ENCODE data around the gene GARNL3. TPM values are rescaled to one million over a fixed set of nuclear protein-coding genes. Genes with fewer than 3 reads are reported as not detected.

Gene GARNL3
- total RNA-seq, 1 experiment from 2014 or later: 11.5 TPM

DNA sequence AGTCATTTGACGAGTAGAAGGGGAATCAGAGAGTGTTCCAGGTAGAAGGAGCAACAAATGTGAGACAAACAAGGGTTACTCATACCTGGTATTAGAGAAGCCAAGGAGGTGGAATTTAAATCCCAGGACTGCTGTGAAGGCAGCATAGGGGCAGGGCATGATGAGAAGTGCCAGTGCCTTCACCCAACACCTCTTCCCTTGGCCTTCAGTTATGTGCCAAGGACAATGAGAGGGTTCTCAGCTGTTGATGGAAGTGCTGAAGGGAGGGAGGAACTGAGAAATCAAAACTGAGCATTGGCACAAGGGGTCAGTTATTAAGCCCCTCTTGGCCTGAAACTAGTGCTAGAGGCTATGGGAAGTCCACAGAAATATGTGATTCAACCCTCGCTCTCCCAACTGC, 50.3 kb downstream of the GARNL3 start:
- in situ Hi-C loops (cut with HindIII; ENCODE audit: low pct_unique_long_range_greater_than_20kb, low sequenced_read_pairs) (no loop called here), intact Hi-C loops (cut with micrococcal nuclease; ENCODE audit: unreplicated experiment) (no loop called here)
- ATAC-seq (no peak), DNase-seq (ENCODE audit: low read depth, low spot score) (no peak)
- ChIA-PET POLR2A (no interaction called here), CTCF (no interaction called here)
- Histone ChIP-seq H3K9me3 (ENCODE audit: control insufficient read depth, insufficient read depth, low read depth, low read length) (no peaks in the 10 kb centered on the region), H3K27me3 (ENCODE audit: control insufficient read depth, insufficient read depth, low read length) (no peaks in the 10 kb centered on the region), H3K36me3 (ENCODE audit: control insufficient read depth, insufficient read depth, low read length) (no peaks in the 10 kb centered on the region), H3K4me1 (ENCODE audit: control insufficient read depth, insufficient read depth, low read length) (peaks cover 8% of the 10 kb centered on the region), H3K27ac (ENCODE audit: low read length) (no peak overlapping the region), H3K4me3 (ENCODE audit: low read depth in 2 of 2, low read length in 2 of 2) (no peak overlapping the region)
- no peak for TF ChIP-seq TCF7L2 (IDR thresholded peaks at IDR 0.05; ENCODE audit: low read depth, low read length)
- no peak for TF ChIP-seq SIN3A (IDR thresholded peaks at IDR 0.05; ENCODE audit: borderline replicate concordance, insufficient read depth, low read depth, low read length)
- TF ChIP-seq, protein P1, sequence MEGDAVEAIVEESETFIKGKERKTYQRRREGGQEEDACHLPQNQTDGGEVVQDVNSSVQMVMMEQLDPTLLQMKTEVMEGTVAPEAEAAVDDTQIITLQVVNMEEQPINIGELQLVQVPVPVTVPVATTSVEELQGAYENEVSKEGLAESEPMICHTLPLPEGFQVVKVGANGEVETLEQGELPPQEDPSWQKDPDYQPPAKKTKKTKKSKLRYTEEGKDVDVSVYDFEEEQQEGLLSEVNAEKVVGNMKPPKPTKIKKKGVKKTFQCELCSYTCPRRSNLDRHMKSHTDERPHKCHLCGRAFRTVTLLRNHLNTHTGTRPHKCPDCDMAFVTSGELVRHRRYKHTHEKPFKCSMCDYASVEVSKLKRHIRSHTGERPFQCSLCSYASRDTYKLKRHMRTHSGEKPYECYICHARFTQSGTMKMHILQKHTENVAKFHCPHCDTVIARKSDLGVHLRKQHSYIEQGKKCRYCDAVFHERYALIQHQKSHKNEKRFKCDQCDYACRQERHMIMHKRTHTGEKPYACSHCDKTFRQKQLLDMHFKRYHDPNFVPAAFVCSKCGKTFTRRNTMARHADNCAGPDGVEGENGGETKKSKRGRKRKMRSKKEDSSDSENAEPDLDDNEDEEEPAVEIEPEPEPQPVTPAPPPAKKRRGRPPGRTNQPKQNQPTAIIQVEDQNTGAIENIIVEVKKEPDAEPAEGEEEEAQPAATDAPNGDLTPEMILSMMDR (IDR thresholded peaks at IDR 0.05): no peak
- no peak for TF ChIP-seq POLR2AphosphoS5 (IDR thresholded peaks at IDR 0.05; ENCODE audit: low read depth, low read length)
- TF ChIP-seq, protein P2, sequence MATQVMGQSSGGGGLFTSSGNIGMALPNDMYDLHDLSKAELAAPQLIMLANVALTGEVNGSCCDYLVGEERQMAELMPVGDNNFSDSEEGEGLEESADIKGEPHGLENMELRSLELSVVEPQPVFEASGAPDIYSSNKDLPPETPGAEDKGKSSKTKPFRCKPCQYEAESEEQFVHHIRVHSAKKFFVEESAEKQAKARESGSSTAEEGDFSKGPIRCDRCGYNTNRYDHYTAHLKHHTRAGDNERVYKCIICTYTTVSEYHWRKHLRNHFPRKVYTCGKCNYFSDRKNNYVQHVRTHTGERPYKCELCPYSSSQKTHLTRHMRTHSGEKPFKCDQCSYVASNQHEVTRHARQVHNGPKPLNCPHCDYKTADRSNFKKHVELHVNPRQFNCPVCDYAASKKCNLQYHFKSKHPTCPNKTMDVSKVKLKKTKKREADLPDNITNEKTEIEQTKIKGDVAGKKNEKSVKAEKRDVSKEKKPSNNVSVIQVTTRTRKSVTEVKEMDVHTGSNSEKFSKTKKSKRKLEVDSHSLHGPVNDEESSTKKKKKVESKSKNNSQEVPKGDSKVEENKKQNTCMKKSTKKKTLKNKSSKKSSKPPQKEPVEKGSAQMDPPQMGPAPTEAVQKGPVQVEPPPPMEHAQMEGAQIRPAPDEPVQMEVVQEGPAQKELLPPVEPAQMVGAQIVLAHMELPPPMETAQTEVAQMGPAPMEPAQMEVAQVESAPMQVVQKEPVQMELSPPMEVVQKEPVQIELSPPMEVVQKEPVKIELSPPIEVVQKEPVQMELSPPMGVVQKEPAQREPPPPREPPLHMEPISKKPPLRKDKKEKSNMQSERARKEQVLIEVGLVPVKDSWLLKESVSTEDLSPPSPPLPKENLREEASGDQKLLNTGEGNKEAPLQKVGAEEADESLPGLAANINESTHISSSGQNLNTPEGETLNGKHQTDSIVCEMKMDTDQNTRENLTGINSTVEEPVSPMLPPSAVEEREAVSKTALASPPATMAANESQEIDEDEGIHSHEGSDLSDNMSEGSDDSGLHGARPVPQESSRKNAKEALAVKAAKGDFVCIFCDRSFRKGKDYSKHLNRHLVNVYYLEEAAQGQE (IDR thresholded peaks at IDR 0.05; ENCODE audit: insufficient read depth in 1 of 2, low read depth in 2 of 2, low read length in 1 of 2): no peak
- BruUV-seq (replicated peaks): no TSS peak

DNA sequence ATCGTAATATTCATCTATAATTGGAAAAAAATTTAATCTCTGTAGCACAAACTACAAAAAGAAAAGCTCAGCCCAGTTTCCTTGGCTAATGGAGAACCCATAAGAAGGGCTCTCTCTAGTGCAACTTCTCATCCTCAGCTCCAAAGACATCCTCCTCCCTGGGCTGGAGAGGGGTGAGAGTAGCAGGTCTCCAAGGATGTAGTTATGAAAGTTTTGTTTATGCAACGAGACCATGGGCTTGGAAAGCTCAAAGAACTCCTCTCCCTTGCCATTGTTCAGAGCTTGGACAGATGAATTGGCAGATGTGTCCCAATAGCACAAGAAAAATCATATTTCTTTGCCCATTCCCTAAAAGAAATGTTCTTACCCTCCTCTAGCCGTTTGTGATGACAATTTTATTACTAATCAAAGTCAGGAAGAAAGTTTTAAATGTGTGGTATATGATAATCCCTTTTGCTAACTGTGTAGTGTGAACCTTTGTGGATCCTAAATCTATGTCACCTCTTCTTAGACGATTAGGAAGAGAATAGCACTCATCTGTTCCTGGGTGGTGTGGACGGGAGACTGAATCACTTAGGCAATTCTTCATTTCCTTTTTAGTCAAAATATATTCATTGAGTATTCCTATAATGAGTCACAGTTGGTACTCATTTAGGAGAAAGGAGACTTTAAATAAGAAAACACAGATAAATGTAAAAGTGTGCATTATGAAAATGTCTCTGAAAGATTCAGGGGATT, 52.2 kb downstream of the GARNL3 start:
- ATAC-seq (no peak), DNase-seq (ENCODE audit: low read depth, low spot score) (no peak)
- no peaks in the 10 kb centered on the region for H3K9me3 ChIP-seq (ENCODE audit: control insufficient read depth, insufficient read depth, low read depth, low read length)
- no peaks in the 10 kb centered on the region; the same call in 1 of the 2 replicates for H3K36me3 ChIP-seq (ENCODE audit: control insufficient read depth, insufficient read depth, low read length)
- intact Hi-C loops (cut with micrococcal nuclease; ENCODE audit: unreplicated experiment) (no loop called here), in situ Hi-C loops (cut with HindIII; ENCODE audit: low pct_unique_long_range_greater_than_20kb, low sequenced_read_pairs) (no loop called here)
- H3K27me3 ChIP-seq (ENCODE audit: control insufficient read depth, insufficient read depth, low read length): no peaks in the 10 kb centered on the region
- H3K4me3 ChIP-seq (ENCODE audit: low read depth in 2 of 2, low read length in 2 of 2): no peak overlapping the region
- ChIA-PET CTCF (no interaction called here), POLR2A (no interaction called here)
- no peak overlapping the region for H3K27ac ChIP-seq (ENCODE audit: low read length)
- BruUV-seq (replicated peaks): no TSS peak
- peaks cover under 1% of the 10 kb centered on the region; the same call in 1 of the 2 replicates for H3K4me1 ChIP-seq (ENCODE audit: control insufficient read depth, insufficient read depth, low read length)
- TF ChIP-seq POLR2AphosphoS5 (IDR thresholded peaks at IDR 0.05; ENCODE audit: low read depth, low read length) (no peak), SIN3A (IDR thresholded peaks at IDR 0.05; ENCODE audit: borderline replicate concordance, insufficient read depth, low read depth, low read length) (no peak), TCF7L2 (IDR thresholded peaks at IDR 0.05; ENCODE audit: low read depth, low read length) (no peak)
- TF ChIP-seq, protein P1 (IDR thresholded peaks at IDR 0.05): no peak
- TF ChIP-seq, protein P2 (IDR thresholded peaks at IDR 0.05; ENCODE audit: insufficient read depth in 1 of 2, low read depth in 2 of 2, low read length in 1 of 2): no peak
